ENCODE measurements around the gene PRPF19. TPM values are rescaled to one million over a fixed set of nuclear protein-coding genes. Genes with fewer than 3 reads are reported as not detected.
A peak's percentile ranks its signal among the peaks of the same experiment; 100 is the strongest.

Gene PRPF19
- total RNA-seq, 1 donor from 2014 or later = 36.5 TPM

- Histone ChIP-seq H3K36me3 (no peaks in the 10 kb centered on the region), H3K9me3 (replicated peaks) (no peaks in the 10 kb centered on the region), H3K4me3 (no peak overlapping the region), H3K27me3 (ENCODE audit: low read depth) (no peaks in the 10 kb centered on the region), H3K4me1 (peaks cover 60% of the 10 kb centered on the region), H3K27ac (replicated peaks) (peak overlapping the region; percentile 76)
- DNase-seq = peak; percentile 56
- no peak for TF ChIP-seq CTCF (IDR thresholded peaks at IDR 0.05; ENCODE audit: borderline replicate concordance)
- intact Hi-C loops (cut with micrococcal nuclease) = no loop called here
Observed at GRCh38 chr11:60872124-60872960, 34.0 kb downstream of the PRPF19 start.

GRCh38 chr11:60871378-60872061, 34.9 kb downstream of the PRPF19 start:
- Histone ChIP-seq H3K4me3 (no peak overlapping the region), H3K36me3 (no peaks in the 10 kb centered on the region), H3K4me1 (peaks cover 59% of the 10 kb centered on the region), H3K27me3 (ENCODE audit: low read depth) (no peaks in the 10 kb centered on the region), H3K27ac (replicated peaks) (peak overlapping the region; percentile 76), H3K9me3 (replicated peaks) (no peaks in the 10 kb centered on the region)
- intact Hi-C loops (cut with micrococcal nuclease) = no loop called here
- DNase-seq = peak; percentile 58
- peak; percentile 59 for TF ChIP-seq CTCF (IDR thresholded peaks at IDR 0.05; ENCODE audit: borderline replicate concordance)

GRCh38 chr11:60870733-60871377, 35.5 kb downstream of the PRPF19 start:
- Histone ChIP-seq H3K4me3 (no peak overlapping the region), H3K27me3 (ENCODE audit: low read depth) (no peaks in the 10 kb centered on the region), H3K27ac (replicated peaks) (peak overlapping the region; percentile 76), H3K4me1 (peaks cover 59% of the 10 kb centered on the region), H3K36me3 (no peaks in the 10 kb centered on the region), H3K9me3 (replicated peaks) (no peaks in the 10 kb centered on the region)
- no peak for DNase-seq
- intact Hi-C loops (cut with micrococcal nuclease) = no loop called here
- TF ChIP-seq CTCF (IDR thresholded peaks at IDR 0.05; ENCODE audit: borderline replicate concordance) = no peak

- Histone ChIP-seq H3K4me1 (peaks cover 59% of the 10 kb centered on the region), H3K27ac (replicated peaks) (peak overlapping the region; percentile 76)
- no peak for TF ChIP-seq CTCF (IDR thresholded peaks at IDR 0.05; ENCODE audit: borderline replicate concordance)
Observed at GRCh38 chr11:60870276-60870675, 36.1 kb downstream of the PRPF19 start.

GRCh38 chr11:60869451-60869825, 36.9 kb downstream of the PRPF19 start:
- Histone ChIP-seq H3K27me3 (ENCODE audit: low read depth) (no peaks in the 10 kb centered on the region), H3K4me3 (no peak overlapping the region), H3K27ac (replicated peaks) (no peak overlapping the region), H3K4me1 (peaks cover 54% of the 10 kb centered on the region), H3K36me3 (no peaks in the 10 kb centered on the region), H3K9me3 (replicated peaks) (no peaks in the 10 kb centered on the region)
- intact Hi-C loops (cut with micrococcal nuclease) = no loop called here
- TF ChIP-seq CTCF (IDR thresholded peaks at IDR 0.05; ENCODE audit: borderline replicate concordance) = no peak
- DNase-seq = no peak

More at GRCh38 chr11:60870276-60870675, 36.1 kb downstream of the PRPF19 start:
- no peak overlapping the region for H3K4me3 ChIP-seq
- H3K36me3 ChIP-seq = no peaks in the 10 kb centered on the region
- H3K27me3 ChIP-seq (ENCODE audit: low read depth) = no peaks in the 10 kb centered on the region
- no peaks in the 10 kb centered on the region for H3K9me3 ChIP-seq (replicated peaks)
- no peak for DNase-seq
- intact Hi-C loops (cut with micrococcal nuclease) = no loop called here
